Endothelial cell of umbilical vein (primary cell): Measurements from ENCODE around the gene C5orf15. TPM values are rescaled to one million over a fixed set of nuclear protein-coding genes. Genes with fewer than 3 reads are reported as not detected.

Source experiments
- BruUV-seq: library from RNA; stranded (reverse); fragments of 400-500 nt; replicated peaks from 2 replicates; lab custom pipeline; 2021; lab: Mats Ljungman, UMichigan
- CTCF ChIA-PET: fragments of 300-600, 350-600 bp; sonication (Branson Sonifier 250); formaldehyde crosslinking; loops from one replicate; lab custom pipeline; 2021; ENCODE audit warnings: antibody characterized with exemption, inconsistent platforms; lab: Charles Lee
- POLR2A ChIA-PET: fragments of 300-600, 350-600 bp; sonication (Branson Sonifier 250); formaldehyde crosslinking; loops from one replicate; lab custom pipeline; 2021; ENCODE audit warnings: antibody characterized with exemption, inconsistent platforms; lab: Charles Lee
- DNase-seq: peaks from one replicate; pipeline ENCODE4 v3.0.0-alpha.2; 2011; ENCODE audit warnings: low read depth, low spot score
- FAIRE-seq: peaks from 2 replicates; lab custom pipeline; 2011; peaks lifted over from hg19 to GRCh38; lab: Jason Lieb, UNC
- H2AFZ ChIP-seq: 2 replicates; pipeline ENCODE4 v1.6.0; 2012; ENCODE audit warnings: low read depth, low read length, control low read depth, inconsistent platforms
- H3K27ac ChIP-seq: 2 replicates; pipeline ENCODE4 v1.5.1; 2011; ENCODE audit warnings: low read depth, mild to moderate bottlenecking, control low read depth, low read length, moderate library complexity; ENCODE audit not compliant: insufficient read depth
- H3K27me3 ChIP-seq, 2 experiments: 2 replicates each; pipeline versions ENCODE4 v1.6.0 to v1.6.1; 2011; ENCODE audit warnings: low read length in 2 of 2, mixed read lengths in 1 of 2; ENCODE audit not compliant: control insufficient read depth in 2 of 2, insufficient read depth in 2 of 2
- H3K36me3 ChIP-seq, 2 experiments: 2 replicates in 1 of 2; 3 replicates in 1 of 2; pipeline ENCODE4 v1.5.1; 2011; ENCODE audit warnings: low read length in 2 of 2, mild to moderate bottlenecking in 1 of 2, moderate library complexity in 1 of 2; ENCODE audit not compliant: control insufficient read depth in 2 of 2, insufficient read depth in 2 of 2; ENCODE audit errors: extremely low read depth in 1 of 2
- H3K4me1 ChIP-seq: 3 replicates; pipeline ENCODE4 v1.5.1; 2011; ENCODE audit warnings: mild to moderate bottlenecking, low read length; ENCODE audit not compliant: control insufficient read depth, insufficient read depth; ENCODE audit errors: extremely low read depth
- H3K4me2 ChIP-seq: 2 replicates; pipeline ENCODE4 v1.6.1; 2011; ENCODE audit warnings: low read length, control low read depth, mixed read lengths; ENCODE audit not compliant: insufficient read depth
- H3K4me3 ChIP-seq, 3 experiments: fragments of 200-600 bp in 1 of 3; sonication (generic), shearing (Covaris generic) in 1 of 3; replicated peaks in 1 of 3; 2 replicates each; pipeline ENCODE4 v1.5.1; 2011 to 2016; ENCODE audit warnings: control low read depth in 3 of 3, low read length in 3 of 3, mild to moderate bottlenecking in 2 of 3, inconsistent platforms in 1 of 3, low read depth in 1 of 3, moderate library complexity in 1 of 3; ENCODE audit not compliant: insufficient read depth in 1 of 3
- H3K79me2 ChIP-seq: 2 replicates; pipeline ENCODE4 v1.6.0; 2012; ENCODE audit warnings: low read length, inconsistent platforms; ENCODE audit not compliant: control insufficient read depth, insufficient read depth
- H3K9ac ChIP-seq: replicated peaks from 2 replicates; pipeline ENCODE3; 2011; ENCODE audit warnings: low read length, control low read depth; ENCODE audit not compliant: insufficient read depth; ENCODE audit errors: extremely low read depth
- H3K9me1 ChIP-seq: replicated peaks from 3 replicates; pipeline ENCODE4 v1.6.0; 2011; ENCODE audit warnings: mild to moderate bottlenecking, low read length; ENCODE audit not compliant: control insufficient read depth, insufficient read depth; ENCODE audit errors: extremely low read depth
- H3K9me3 ChIP-seq: replicated peaks from 2 replicates; pipeline ENCODE4 v1.5.1; 2012; ENCODE audit warnings: low read length, inconsistent platforms; ENCODE audit not compliant: control insufficient read depth, insufficient read depth
- H4K20me1 ChIP-seq: replicated peaks from 2 replicates; pipeline ENCODE3; 2011; ENCODE audit warnings: mild to moderate bottlenecking, low read length; ENCODE audit not compliant: control insufficient read depth, insufficient read depth; ENCODE audit errors: extremely low read depth
- CTCF ChIP-seq, 2 donors: IDR thresholded peaks; 1 replicate in 1 of 2; 2 replicates in 1 of 2; pipeline ENCODE4 v1.5.1; 2011; ENCODE audit warnings: low read length in 2 of 2, mild to moderate bottlenecking in 2 of 2, moderate library complexity in 2 of 2, control low read depth in 1 of 2, inconsistent platforms in 1 of 2, low read depth in 1 of 2; ENCODE audit not compliant: insufficient read depth in 1 of 2; ENCODE audit errors: extremely low read depth in 1 of 2
- EZH2 ChIP-seq: IDR thresholded peaks from 2 replicates; pipeline ENCODE4 v1.6.1; 2012; ENCODE audit warnings: borderline replicate concordance, low read depth, mild to moderate bottlenecking, moderate library complexity, low read length, inconsistent platforms; ENCODE audit not compliant: severe bottlenecking
- GATA2 ChIP-seq: IDR thresholded peaks from 2 replicates; pipeline ENCODE4 v1.7.0; 2011; ENCODE audit warnings: low read depth, mild to moderate bottlenecking, moderate library complexity, mixed read lengths, low read length; ENCODE audit not compliant: insufficient read length, insufficient read depth
- JUN ChIP-seq: IDR thresholded peaks from 2 replicates; pipeline ENCODE4 v1.6.1; 2011; ENCODE audit warnings: borderline replicate concordance, low read depth; ENCODE audit not compliant: insufficient read length, insufficient read depth
- MYC ChIP-seq: IDR thresholded peaks from one replicate; pipeline ENCODE4 v1.6.1; 2011; ENCODE audit warnings: mild to moderate bottlenecking, low read depth, low read length
- POLR2A ChIP-seq: IDR thresholded peaks from 2 replicates; pipeline ENCODE4 v1.6.1; 2012; ENCODE audit warnings: low read depth, mild to moderate bottlenecking, control low read depth, low read length
- POLR2AphosphoS5 ChIP-seq: IDR thresholded peaks from 2 replicates; pipeline ENCODE4 v1.6.1; 2012; ENCODE audit warnings: low read depth, mild to moderate bottlenecking, control low read depth, low read length, moderate library complexity; ENCODE audit not compliant: insufficient read depth
- dilution Hi-C: fragments of 300-500 bp; cut with MboI; formaldehyde crosslinking; loops from one replicate; pipeline ENCODE4 v1.15.0; 2019; ENCODE audit warnings: low sequenced_read_pairs; ENCODE audit not compliant: extremely low pct_ligation_motif_present
- intact Hi-C: fragments of 100-400 bp; cut with micrococcal nuclease; formaldehyde crosslinking; loops from one replicate; pipeline ENCODE4 v1.10.0; 2022
- polyA plus RNA-seq, 4 experiments: library from polyadenylated mRNA; depleted of rRNA in 3 of 4; stranded (reverse) in 3 of 4; unstranded in 1 of 4; fragments of >200 nt; gene quantifications; 2 replicates each; pipeline versions ENCODE4 v1.2.1 to v1.2.3, GENCODE V29; 2011 to 2012; ENCODE audit warnings: missing spikeins in 1 of 4
- total RNA-seq: library from RNA; stranded (reverse); gene quantifications from 2 replicates; pipeline ENCODE4 v1.2.3, GENCODE V29; 2021

The C5orf15 gene
- total and polyA plus RNA-seq, 2 donors (not counting 3 experiments of a cell fraction or from before 2014, with no cell fraction given): 25.3 to 45.4 TPM

- dilution Hi-C loops: no loop called here
- no TSS peak for BruUV-seq
- Histone ChIP-seq H3K4me3 (no peak overlapping the region), H3K79me2 (no peaks in the 10 kb centered on the region), H3K9me1 (no peaks in the 10 kb centered on the region), H3K9me3 (no peaks in the 10 kb centered on the region), H3K27me3 (no peaks in the 10 kb centered on the region), H3K4me2 (no peak overlapping the region), H3K9ac (no peak overlapping the region), H3K4me1 (peaks cover 1% of the 10 kb centered on the region), H3K27ac (no peak overlapping the region), H4K20me1 (no peaks in the 10 kb centered on the region), H2AFZ (no peak overlapping the region), H3K36me3 (no peaks in the 10 kb centered on the region)
- POLR2A ChIA-PET: no interaction called here
- DNase-seq: no peak
- intact Hi-C loops: no loop called here
- FAIRE-seq: no peak
- TF ChIP-seq CTCF (IDR thresholded peaks at IDR 0.05; ENCODE audit: extremely low read depth in 1 of 2, insufficient read depth in 1 of 2, low read depth in 1 of 2, low read length in 2 of 2): no peak
- TF ChIP-seq GATA2: no peak
- no peak for TF ChIP-seq POLR2A
- TF ChIP-seq JUN: no peak
- CTCF ChIA-PET: no interaction called here
Observed at GRCh38 chr5:133933169-133933509, 35.3 kb downstream of the C5orf15 start.

- H2AFZ ChIP-seq: no peak overlapping the region
- no peaks in the 10 kb centered on the region for H3K79me2 ChIP-seq
- POLR2A ChIA-PET: no interaction called here
- H3K4me3 ChIP-seq: no peak overlapping the region
- intact Hi-C loops: no loop called here
- CTCF ChIA-PET: no interaction called here
- no peak overlapping the region for H3K9ac ChIP-seq
- H3K36me3 ChIP-seq: no peaks in the 10 kb centered on the region
- H3K27ac ChIP-seq: no peak overlapping the region
- no peaks in the 10 kb centered on the region for H3K4me1 ChIP-seq
- no peaks in the 10 kb centered on the region for H3K9me3 ChIP-seq
- no TSS peak for BruUV-seq
- dilution Hi-C loops: no loop called here
- DNase-seq (no peak), FAIRE-seq (no peak)
- H4K20me1 ChIP-seq: no peaks in the 10 kb centered on the region
- no peaks in the 10 kb centered on the region for H3K27me3 ChIP-seq
- no peak for TF ChIP-seq EZH2
- TF ChIP-seq GATA2: no peak
- no peak for TF ChIP-seq POLR2A
- TF ChIP-seq JUN: no peak
- no peak for TF ChIP-seq MYC
- TF ChIP-seq CTCF (IDR thresholded peaks at IDR 0.05; ENCODE audit: extremely low read depth in 1 of 2, insufficient read depth in 1 of 2, low read depth in 1 of 2, low read length in 2 of 2): no peak
- TF ChIP-seq POLR2AphosphoS5: no peak
- H3K4me2 ChIP-seq: no peak overlapping the region
- no peaks in the 10 kb centered on the region for H3K9me1 ChIP-seq
Observed at GRCh38 chr5:133932441-133933168, 35.8 kb downstream of the C5orf15 start.
